ENCODE data around the gene HTT-AS. TPM values are rescaled to one million over a fixed set of nuclear protein-coding genes. Genes with fewer than 3 reads are reported as not detected.
"Not testable (repeated sequence)": the region's sequence is repeated elsewhere in the genome, so short reads cannot be mapped to it uniquely, and the experiment has no call there.

The HTT-AS gene
- total and polyA plus RNA-seq, 10 donors, result not detected

- Histone ChIP-seq H3K27ac (no peak overlapping the region), H3K27me3 (replicated peaks in 1 of 7) (no peaks in the 10 kb centered on the region), H3K4me3 (no peak overlapping the region), H3K36me3 (peaks cover 0 to 4% (median 0%) of the 10 kb centered on the region in 6 donors), H3K9me3 (peaks cover 0 to 34% (median 25%) of the 10 kb centered on the region in 8 donors), H3K4me1 (peaks cover 0 to 11% (median 10%) of the 10 kb centered on the region in 6 donors)
- WGBS, 5 donors, result 90 to 98% (median 96%) methylated on average over 2 of the region's 2 CpGs
- DNase-seq, result no peak
- intact Hi-C loops (cut with DNase I; ENCODE audit: low total_unique reads), result no loop called here
- TF ChIP-seq, protein P1, sequence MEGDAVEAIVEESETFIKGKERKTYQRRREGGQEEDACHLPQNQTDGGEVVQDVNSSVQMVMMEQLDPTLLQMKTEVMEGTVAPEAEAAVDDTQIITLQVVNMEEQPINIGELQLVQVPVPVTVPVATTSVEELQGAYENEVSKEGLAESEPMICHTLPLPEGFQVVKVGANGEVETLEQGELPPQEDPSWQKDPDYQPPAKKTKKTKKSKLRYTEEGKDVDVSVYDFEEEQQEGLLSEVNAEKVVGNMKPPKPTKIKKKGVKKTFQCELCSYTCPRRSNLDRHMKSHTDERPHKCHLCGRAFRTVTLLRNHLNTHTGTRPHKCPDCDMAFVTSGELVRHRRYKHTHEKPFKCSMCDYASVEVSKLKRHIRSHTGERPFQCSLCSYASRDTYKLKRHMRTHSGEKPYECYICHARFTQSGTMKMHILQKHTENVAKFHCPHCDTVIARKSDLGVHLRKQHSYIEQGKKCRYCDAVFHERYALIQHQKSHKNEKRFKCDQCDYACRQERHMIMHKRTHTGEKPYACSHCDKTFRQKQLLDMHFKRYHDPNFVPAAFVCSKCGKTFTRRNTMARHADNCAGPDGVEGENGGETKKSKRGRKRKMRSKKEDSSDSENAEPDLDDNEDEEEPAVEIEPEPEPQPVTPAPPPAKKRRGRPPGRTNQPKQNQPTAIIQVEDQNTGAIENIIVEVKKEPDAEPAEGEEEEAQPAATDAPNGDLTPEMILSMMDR (IDR thresholded peaks at IDR 0.05 in 8 of 11, conservative IDR thresholded peaks at IDR 0.05 in 3 of 11), result no peak
- TF ChIP-seq POLR2AphosphoS5 (IDR thresholded peaks at IDR 0.05), result no peak
- TF ChIP-seq POLR2A (IDR thresholded peaks at IDR 0.05), result no peak
Observed at GRCh38 chr4:3054169-3054759, 20.1 kb downstream of the HTT-AS start.

- H3K4me3 ChIP-seq; intact Hi-C loops (cut with DNase I; ENCODE audit: low total_unique reads); H3K27ac ChIP-seq; H3K27me3 ChIP-seq (replicated peaks in 1 of 7); H3K36me3 ChIP-seq: not testable (repeated sequence)
- H3K9me3 ChIP-seq, result peaks cover 0 to 30% (median 23%) of the 10 kb centered on the region in 8 donors
- H3K4me1 ChIP-seq, result peaks cover 9 to 21% (median 17%) of the 10 kb centered on the region in 6 donors
- 86 to 97% (median 94%) methylated on average over 9 to 12 of the region's 12 CpGs for WGBS, 5 donors
- peak; percentile 42 for DNase-seq
Observed at GRCh38 chr4:3051141-3051897, 23.0 kb downstream of the HTT-AS start.

GRCh38 chr4:3047464-3048286 lies 26.7 kb downstream of the HTT-AS start:
- peak overlapping the region in 6 of 8 donors; percentile 12 to 62 (median 16) for H3K4me3 ChIP-seq
- H3K9me3 ChIP-seq, result no peaks in the 10 kb centered on the region
- TF ChIP-seq, protein P1 (IDR thresholded peaks at IDR 0.05 in 8 of 11, conservative IDR thresholded peaks at IDR 0.05 in 3 of 11), result peak; percentile 37 to 81 (median 70)
- no peak for TF ChIP-seq POLR2A (IDR thresholded peaks at IDR 0.05)
- TF ChIP-seq POLR2AphosphoS5 (IDR thresholded peaks at IDR 0.05), result peak in 2 of 3 donors; percentile 63 to 67
- H3K36me3 ChIP-seq, result no peaks in the 10 kb centered on the region
- WGBS, 5 donors, result 34 to 50% (median 41%) methylated on average over 20 of the region's 20 CpGs
- peaks cover 13 to 58% (median 41%) of the 10 kb centered on the region in 6 donors for H3K4me1 ChIP-seq
- peak overlapping the region; percentile 21 to 86 (median 75) for H3K27ac ChIP-seq
- no peaks in the 10 kb centered on the region for H3K27me3 ChIP-seq (replicated peaks in 1 of 7)
- DNase-seq, result peak; percentile 94
- intact Hi-C loops (cut with DNase I; ENCODE audit: low total_unique reads), result no loop called here

- WGBS, 5 donors, result 85 to 91% (median 87%) methylated on average over 4 of the region's 4 CpGs
- Histone ChIP-seq H3K36me3 (no peaks in the 10 kb centered on the region), H3K9me3 (no peaks in the 10 kb centered on the region), H3K4me3 (no peak overlapping the region), H3K27ac (peak overlapping the region in 7 of 8 donors; percentile 27 to 86 (median 78)), H3K4me1 (peaks cover 21 to 68% (median 48%) of the 10 kb centered on the region in 6 donors), H3K27me3 (replicated peaks in 1 of 7) (no peaks in the 10 kb centered on the region)
- DNase-seq, result peak; percentile 58
- intact Hi-C loops (cut with DNase I; ENCODE audit: low total_unique reads), result no loop called here
- TF ChIP-seq, protein P1 (IDR thresholded peaks at IDR 0.05 in 8 of 11, conservative IDR thresholded peaks at IDR 0.05 in 3 of 11), result no peak
- no peak for TF ChIP-seq POLR2A (IDR thresholded peaks at IDR 0.05)
- no peak for TF ChIP-seq POLR2AphosphoS5 (IDR thresholded peaks at IDR 0.05)
Observed at GRCh38 chr4:3046623-3047022, 27.7 kb downstream of the HTT-AS start.
